Germinal center (tissue), 1 donor: Measurements from ENCODE around the gene TLL1.

Experiments
- DNase-seq: peaks from one replicate; pipeline ENCODE4 v3.0.0; 2012; ENCODE audit warnings: mixed read lengths, low spot score

Gene TLL1

DNA sequence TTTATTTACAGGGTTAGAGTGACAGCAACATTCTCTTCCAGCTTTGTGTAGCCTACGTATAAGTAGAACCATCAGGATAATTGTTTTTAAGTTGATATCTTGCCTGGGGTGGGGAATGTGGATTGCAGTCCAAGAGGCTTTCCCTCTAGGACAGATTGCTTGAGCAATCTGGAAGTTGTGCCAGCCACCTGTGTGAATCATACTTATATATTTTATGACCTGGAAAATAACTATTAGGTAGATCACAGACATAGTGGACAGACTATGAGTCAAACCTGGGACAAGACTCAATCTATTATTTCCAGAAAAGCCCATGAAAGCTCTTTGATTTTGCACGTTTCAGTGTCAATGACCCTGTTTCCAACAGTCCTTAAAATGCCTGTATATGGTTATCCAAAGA lies 98.9 kb downstream of the TLL1 start:
- no peak for DNase-seq

- DNase-seq = no peak
These were observed 99.7 kb downstream of the TLL1 start for GRCh38 chr4:165972747-165973146.

DNA sequence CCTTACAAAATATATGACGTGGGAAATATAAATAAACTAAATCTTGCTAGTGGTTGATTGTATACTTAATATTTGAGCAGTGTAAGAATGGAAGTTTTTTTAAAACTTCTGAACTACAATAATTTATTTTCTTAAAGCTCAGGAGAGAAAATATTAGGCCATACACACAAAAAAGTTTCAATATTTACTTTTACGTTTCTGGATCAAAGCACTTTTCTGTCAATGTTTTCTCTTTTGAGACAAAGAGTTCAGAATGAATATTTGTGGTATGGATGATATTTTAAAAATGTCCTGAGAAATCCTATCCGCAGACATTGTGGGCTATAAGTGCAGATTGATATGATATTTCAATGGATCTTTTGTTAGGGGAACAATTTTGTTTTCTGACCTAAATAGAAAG lies 109.9 kb downstream of the TLL1 start:
- DNase-seq = no peak

- no peak for DNase-seq
These were observed 114.1 kb downstream of the TLL1 start for GRCh38 chr4:165986956-165987698.

DNA sequence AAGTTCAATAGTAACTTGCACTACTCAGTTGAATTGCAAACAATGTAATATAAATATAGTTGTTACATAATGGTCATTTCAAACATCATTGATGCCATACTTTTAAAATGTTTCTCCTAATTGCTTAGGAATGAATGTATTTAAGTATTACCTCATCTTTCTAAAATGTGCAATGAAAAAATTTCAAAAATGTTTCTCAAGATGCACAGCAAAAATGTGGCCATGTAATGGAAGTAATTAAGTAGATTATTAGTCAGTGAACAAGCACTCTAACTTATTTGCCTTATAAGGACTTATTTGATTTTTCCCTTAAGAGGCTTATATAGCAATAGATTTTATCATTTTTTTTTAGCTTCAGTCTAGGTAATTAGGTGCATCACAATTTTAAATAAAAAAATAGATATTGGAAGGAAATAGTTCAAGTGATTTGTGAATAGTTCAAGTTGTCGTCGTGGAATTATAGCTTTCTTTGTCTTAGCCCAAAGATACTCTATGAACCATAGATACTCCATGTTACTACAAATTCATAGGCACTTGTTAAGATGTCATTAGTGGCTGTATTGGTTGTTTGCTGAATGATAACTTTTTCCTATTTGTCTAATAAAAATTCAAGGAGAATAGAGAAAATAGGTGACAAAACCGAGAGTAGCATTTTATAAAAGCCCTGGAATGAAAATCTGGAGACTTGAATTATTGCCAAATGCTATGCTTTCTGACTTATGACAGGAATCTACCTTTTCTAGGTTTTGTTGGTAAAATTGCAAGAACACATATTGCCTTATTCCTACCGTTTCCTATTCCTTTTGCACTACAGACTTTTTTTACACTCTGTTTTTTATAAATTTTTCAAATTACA lies 118.5 kb downstream of the TLL1 start:
- DNase-seq = no peak

DNA sequence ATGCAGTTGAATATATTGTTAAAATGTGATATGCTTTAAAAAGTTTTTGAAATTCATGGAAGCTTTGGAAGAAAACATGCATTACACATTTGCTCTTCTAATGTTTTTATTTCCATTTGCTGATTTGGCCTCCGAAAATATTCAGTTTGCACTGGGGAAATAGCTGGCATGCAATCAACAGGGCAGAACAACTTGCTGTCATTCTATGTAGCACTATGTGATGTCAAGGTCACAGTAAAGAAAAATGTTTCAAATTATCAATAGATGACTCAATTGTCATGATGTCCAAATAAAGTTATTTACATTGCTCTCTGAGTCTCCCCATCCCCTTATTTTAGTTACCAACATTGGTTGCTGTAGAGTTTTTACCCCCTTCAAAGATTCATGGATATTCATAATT lies 119.2 kb downstream of the TLL1 start:
- no peak for DNase-seq

DNA sequence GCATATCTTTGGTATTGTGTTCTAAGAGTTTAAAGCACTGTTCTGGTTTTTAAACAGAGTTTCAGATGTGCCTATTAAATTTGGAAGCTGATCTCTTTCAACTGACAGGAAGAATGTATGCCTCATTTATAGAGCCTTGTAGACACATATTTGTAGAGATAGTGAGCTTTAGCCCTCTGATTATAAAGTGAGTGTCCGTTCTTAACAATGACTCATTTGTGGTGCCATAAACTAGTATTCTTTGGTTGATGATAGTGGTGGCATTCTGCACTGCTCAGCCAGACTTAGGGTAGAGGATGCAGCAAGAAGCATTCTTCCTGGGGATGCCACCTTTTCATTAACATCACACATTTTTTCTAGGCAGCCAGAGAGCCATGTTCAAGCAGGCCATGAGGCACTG lies 121.7 kb downstream of the TLL1 start:
- no peak for DNase-seq

GRCh38 chr4:166003811-166004210 lies 130.8 kb downstream of the TLL1 start:
- no peak for DNase-seq

DNA sequence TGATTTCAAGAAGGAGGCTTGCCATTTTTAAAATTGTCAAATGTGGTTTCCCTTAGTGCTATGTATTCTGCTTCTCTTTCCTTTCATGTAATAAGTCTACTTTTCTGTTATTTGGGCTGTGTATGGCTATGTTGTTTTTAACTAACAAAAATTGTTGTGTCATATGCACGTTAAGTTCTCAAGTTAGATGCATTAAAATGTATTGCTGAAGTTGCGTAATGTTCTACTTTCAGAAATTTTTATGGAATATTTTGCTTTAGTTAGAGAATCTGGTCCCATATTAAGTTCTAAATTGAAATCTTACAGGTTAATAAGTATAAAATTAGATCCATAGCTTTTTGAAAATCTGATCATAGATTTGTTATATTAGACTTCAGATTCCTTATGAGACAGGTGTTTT lies 133.2 kb downstream of the TLL1 start:
- no peak for DNase-seq

GRCh38 chr4:166008510-166008909 lies 135.5 kb downstream of the TLL1 start:
- DNase-seq = no peak

DNA sequence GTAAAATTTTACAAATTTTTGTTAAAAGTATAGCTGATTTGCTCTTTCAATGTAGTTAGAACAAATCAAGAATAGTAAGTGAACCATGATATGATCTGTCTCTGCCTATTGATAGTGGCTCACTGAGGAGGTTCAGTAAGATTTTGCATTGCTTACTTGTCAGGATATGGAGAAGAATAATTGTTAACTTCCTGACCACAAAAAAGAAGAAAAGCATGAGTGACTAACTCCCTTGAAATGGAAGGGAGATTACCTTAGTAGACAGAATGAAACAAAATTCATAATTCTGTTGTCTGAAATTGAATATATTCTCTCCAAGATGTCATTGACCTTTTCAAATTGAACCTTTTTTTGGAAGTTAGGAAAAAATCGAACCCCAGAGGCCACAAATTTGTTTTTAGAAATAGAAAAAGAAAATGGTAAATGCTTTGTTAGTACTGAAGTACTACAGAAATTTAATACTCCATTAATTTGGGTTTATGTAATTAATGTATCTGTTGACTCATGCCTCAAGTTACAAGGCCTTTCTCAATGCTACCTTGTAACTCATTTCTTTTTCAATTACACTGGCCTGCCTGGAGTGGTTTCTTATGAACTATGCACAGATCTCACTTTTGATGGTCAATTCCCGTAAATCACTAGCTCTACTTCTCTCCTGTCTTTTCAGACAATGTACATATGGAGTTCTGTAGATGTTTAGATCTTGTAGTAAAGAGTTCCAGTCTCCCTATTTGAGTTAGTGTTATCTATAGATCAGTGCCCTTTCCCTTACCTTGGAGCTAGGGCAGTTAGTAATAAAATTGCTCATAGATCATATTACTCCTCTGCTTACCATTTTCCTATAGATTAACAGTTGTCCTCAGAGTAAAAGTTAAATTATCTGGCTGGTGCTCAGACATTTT lies 139.3 kb downstream of the TLL1 start:
- no peak for DNase-seq

- no peak for DNase-seq
These were observed 141.4 kb downstream of the TLL1 start for GRCh38 chr4:166014411-166014810.

DNA sequence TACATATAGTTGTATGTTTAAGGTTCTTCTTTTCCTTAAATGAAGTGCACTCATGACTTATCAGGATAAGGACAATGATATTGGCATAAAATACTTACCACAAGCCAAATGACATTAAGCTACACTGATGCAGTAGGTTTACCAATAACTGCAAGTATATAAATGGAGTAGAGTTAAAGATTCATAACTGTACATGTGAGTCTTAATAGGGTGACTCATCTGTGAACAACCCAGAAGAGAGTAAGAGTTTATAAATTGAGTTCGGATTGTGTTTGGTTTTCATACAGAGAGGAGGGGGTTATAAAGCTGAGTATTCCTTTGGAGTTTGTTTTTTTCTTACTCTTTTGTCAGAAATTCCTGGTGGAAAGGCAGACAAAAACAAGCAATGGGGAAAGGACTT lies 144.8 kb downstream of the TLL1 start:
- no peak for DNase-seq

DNA sequence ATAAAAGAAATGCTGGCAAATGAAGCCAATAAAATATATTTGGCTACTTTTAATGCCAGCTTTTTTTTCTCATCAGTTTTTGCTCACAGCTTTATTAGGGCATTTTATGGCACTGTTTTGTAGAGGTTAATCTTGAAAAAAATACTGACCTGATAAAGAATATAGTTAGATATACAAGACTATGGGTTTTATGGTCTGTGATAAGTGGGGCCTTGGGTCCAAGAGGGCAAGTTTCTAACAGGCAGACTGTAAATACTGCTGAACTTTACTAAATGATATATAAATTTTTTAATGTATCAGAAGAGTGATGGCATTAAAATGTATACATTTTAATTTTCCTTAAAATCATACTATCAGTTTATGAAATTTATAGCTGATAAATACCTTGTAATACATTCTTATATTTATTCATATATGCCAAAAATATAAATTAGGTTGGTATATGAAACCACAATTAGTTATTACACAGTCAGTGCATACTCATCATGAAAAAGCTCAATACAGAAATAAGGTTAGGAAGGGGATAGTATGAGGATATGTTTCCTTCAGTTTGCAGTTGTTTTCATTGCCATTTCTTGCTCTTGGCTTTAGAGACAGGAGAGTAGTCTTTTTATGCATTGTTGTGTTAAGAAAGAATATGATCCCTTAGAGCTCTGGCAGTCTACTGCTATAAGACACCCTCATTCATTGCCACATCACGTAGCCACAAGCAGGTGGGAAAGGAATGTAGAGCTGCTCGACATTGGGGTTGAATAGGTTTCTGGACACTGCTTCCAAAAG lies 146.6 kb downstream of the TLL1 start:
- no peak for DNase-seq

- DNase-seq = no peak
These were observed 148.6 kb downstream of the TLL1 start for GRCh38 chr4:166021617-166022016.

GRCh38 chr4:166034965-166035364 lies 161.9 kb downstream of the TLL1 start:
- no peak for DNase-seq

DNA sequence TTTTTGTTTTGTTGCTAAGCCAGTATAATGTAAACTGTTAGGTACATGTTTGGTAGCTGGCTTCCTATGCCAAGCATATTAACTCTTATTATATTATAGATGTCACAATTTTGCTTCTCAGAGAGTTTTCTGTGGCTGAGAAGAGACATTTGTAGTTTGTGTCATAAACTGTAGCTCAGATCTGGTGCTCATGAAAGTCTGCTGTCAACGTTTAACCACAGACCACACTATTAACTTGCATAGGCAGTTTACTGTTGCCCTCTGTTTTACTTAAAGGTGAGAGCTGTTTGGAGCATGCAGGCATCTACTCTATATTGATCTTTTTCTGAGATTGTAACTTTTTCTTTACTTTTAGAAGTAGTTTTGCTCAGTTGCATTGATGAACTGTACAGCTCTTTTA lies 166.8 kb downstream of the TLL1 start:
- no peak for DNase-seq

DNA sequence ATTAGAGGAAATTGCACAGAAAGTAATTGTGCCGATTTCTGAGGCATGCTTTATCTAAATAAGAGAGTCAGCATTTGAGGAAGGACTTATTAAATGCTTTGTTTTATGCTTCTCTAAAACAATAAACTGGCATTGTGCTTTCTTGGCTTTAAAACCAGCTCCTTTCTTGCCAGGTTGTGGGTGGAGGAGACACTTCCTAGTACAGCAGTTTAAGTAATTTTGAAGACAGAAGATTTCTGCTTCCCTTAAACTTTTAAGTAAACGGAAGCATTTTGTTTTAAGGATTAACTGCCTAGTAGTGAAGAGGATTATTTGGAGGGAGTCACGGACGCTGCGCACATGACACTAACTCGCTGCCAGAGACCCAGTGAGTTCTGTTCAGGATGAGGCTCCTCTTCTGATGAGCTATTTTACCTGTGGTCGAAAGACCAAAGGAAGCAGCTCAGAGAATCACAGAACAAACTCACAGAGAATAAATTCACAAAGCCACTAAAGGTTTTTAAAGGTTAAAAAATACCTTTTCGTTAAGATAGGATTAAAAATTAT lies 169.5 kb downstream of the TLL1 start:
- DNase-seq = no peak

DNA sequence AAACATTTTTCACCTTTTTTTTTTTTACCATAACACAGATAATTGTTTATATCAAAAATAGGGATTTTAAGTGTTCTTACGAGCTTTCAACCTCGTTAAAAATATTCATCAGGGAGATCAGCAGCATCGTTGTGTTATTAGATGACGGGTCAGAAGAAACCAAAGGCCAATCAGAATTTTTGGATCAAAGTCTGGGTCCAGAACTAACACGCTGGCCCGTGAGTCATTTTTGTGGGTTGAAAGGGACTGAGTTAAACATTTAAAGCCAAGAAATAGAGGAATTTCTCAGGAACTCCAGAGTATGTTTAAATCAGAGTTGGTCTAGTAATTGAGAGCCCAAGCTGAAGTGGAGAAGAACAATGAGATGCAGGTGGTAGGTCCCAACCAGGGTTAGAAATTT lies 170.8 kb downstream of the TLL1 start:
- DNase-seq = no peak

DNA sequence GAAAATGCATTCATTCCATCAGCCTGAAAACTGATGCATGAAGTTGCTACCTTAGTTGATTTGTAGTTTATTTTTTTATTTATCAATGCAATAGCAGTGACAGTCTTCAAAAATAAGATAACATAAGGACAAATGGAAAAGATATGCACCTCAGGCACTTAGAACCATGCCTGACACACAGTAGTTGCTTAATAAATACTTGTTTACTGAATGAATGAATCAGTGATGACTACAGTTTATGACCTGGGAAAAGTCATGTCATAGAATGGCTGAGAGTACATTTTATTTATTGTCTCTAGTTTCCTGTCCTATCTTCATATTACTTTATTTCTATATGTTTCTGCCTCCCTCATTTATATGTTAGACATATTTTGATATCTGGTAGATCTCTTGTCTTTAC lies 171.8 kb downstream of the TLL1 start:
- no peak for DNase-seq

DNA sequence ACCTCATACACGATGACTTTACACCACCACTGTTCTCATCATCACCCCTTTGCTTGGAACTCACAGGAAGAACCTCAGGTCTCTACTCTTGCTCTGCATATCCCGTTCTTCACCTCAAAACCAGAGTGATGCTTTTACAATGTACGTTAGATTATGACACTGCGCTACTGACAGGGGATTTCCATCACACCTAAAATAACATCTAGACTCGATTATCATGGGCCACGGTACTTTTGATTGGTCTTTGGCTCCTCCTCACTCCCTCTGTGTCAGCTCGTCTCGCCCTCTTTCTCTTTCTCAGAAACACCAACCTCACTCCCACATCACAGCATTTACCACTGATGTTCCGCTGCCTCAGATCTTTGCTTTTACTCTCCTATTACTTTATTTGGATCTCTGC lies 172.4 kb downstream of the TLL1 start:
- no peak for DNase-seq
